Effector memory CD8-positive, alpha-beta T cell (primary cell): ENCODE data around the gene ZAR1L.

ENCODE experiments used
- ATAC-seq: fragments of 150-1000 bp; cut with Tn5 transposase; replicated peaks from 2 replicates; pipeline ENCODE4 v1.10.0; 2021; ENCODE audit warnings: mild to moderate bottlenecking, moderate library complexity
- DNase-seq, 3 experiments: peaks; one replicate each; pipeline ENCODE4 v3.0.0; 2021
- H3K27ac Mint-ChIP-seq, 2 donors: one replicate each; pipeline ENCODE4 v1.8.0; 2022; ENCODE audit warnings: mild to moderate bottlenecking in 2 of 2, mixed read lengths in 2 of 2, moderate library complexity in 2 of 2
- H3K27me3 Mint-ChIP-seq, 2 donors: one replicate each; pipeline ENCODE4 v1.8.0; 2022; ENCODE audit warnings: mixed read lengths in 2 of 2
- H3K36me3 Mint-ChIP-seq: one replicate; pipeline ENCODE4 v1.8.0; 2022; ENCODE audit warnings: mild to moderate bottlenecking, moderate library complexity, mixed read lengths; ENCODE audit not compliant: insufficient read depth
- H3K4me1 Mint-ChIP-seq, 2 donors: one replicate each; pipeline ENCODE4 v1.8.0; 2022; ENCODE audit warnings: low read depth in 2 of 2, mixed read lengths in 2 of 2
- H3K4me3 Mint-ChIP-seq, 2 donors: one replicate each; pipeline ENCODE4 v1.8.0; 2022; ENCODE audit warnings: mild to moderate bottlenecking in 2 of 2, mixed read lengths in 2 of 2, moderate library complexity in 2 of 2
- H3K9me3 Mint-ChIP-seq, 2 donors: one replicate each; pipeline ENCODE4 v1.8.0; 2022; ENCODE audit warnings: mixed read lengths in 2 of 2

ZAR1L gene

DNA sequence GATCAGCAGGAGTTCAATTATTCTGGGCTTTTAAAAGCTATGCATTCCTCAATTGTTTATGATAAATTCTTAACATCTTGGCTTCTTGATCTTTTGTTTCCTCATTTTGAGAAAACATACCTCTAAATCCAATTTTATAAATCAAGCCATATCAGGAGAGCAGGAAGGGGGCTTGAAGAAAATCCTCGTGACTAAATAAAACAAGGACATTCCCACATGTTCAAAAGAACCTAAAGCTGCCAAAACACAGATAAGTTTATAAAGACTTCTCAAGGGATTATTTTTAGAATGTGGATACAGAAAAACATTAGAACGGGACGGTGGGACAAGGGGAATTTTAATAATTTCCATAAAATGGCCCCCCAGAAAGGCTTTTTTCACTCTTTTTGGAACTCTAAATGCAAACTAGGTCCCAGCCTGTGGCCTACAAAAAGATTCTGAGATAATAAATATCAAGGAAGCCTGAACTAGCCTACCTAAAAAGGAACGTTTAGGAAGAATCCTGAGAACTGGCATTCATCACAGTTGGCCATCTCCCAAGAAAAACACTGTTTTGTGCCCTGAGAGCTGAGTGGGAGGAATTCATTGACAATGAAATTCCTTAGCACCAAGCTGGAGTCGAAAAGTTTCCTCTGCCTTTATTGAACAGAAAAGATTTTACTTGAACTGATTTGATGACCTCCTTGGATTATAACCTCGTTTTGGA, 30.1 kb downstream of the ZAR1L start:
- H3K4me1 Mint-ChIP-seq, result no peaks in the 10 kb centered on the region
- H3K27me3 Mint-ChIP-seq, result peaks cover 0 to 6% of the 10 kb centered on the region in 2 donors
- no peak overlapping the region for H3K27ac Mint-ChIP-seq
- H3K36me3 Mint-ChIP-seq, result peaks cover 4% of the 10 kb centered on the region
- no peak overlapping the region for H3K4me3 Mint-ChIP-seq
- no peak for DNase-seq
- ATAC-seq, result no peak
- no peaks in the 10 kb centered on the region for H3K9me3 Mint-ChIP-seq

DNA sequence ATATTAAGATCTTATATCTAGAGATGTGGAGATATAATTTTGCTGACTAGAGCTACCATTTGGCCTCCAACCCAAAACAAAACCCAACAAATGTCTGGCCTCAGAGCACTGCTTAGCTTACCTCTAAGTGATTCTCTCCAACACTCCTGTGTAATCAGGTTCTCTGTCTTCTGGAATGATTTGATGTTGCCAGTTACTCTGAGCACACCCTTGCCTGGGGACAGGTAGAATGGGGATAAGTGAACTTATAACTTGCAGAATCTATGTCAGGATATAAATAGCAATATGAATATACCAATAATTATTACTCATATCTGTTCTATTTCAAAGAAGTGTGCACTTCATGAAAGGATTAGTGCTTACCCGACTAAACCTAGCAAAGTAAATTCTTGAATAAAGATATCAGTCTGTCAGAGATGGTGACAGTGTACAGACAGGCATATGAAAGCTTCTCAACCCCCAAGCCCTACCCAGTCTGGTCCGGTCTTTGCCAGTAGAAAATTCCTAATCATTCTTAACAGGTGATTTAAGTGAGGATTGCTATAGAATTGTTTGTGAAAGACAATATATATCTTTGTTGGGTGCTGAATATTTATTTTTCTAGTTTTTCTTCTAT, 33.0 kb downstream of the ZAR1L start:
- no peak for ATAC-seq
- H3K27ac Mint-ChIP-seq, result no peak overlapping the region
- no peak for DNase-seq
- H3K4me1 Mint-ChIP-seq, result no peaks in the 10 kb centered on the region
- H3K9me3 Mint-ChIP-seq, result no peaks in the 10 kb centered on the region
- H3K27me3 Mint-ChIP-seq, result peaks cover 0 to 6% of the 10 kb centered on the region in 2 donors
- peaks cover 9% of the 10 kb centered on the region for H3K36me3 Mint-ChIP-seq
- no peak overlapping the region for H3K4me3 Mint-ChIP-seq

DNA sequence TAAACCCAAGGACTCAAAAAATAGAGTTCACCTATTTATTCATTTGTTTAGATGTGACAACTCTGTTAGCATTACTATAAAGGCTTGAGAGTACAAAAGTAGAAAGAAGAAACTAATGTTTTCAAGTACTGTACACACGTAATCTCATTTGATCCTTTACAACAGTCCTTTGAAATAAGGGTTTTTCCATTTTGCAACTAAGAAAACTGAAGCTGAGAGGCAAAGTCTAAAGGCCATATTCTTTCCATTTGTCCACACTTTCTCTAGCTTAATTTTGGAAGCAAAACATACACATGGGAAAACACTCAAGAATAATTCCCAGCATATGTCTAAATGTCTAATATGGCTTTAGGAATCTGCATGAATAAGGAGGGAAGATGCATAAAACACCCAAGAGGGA, 34.1 kb downstream of the ZAR1L start:
- Mint-ChIP-seq H3K4me3 (no peak overlapping the region), H3K27me3 (peaks cover 0 to 6% of the 10 kb centered on the region in 2 donors), H3K36me3 (peaks cover 6% of the 10 kb centered on the region), H3K9me3 (no peaks in the 10 kb centered on the region), H3K27ac (no peak overlapping the region), H3K4me1 (no peaks in the 10 kb centered on the region)
- DNase-seq (no peak), ATAC-seq (no peak)

- Mint-ChIP-seq H3K9me3 (no peaks in the 10 kb centered on the region), H3K4me3 (no peak overlapping the region), H3K36me3 (peaks cover 12% of the 10 kb centered on the region), H3K27ac (no peak overlapping the region), H3K4me1 (no peaks in the 10 kb centered on the region), H3K27me3 (peaks cover 0 to 6% of the 10 kb centered on the region in 2 donors)
- no peak for DNase-seq
- no peak for ATAC-seq
Observed at GRCh38 chr13:32278426-32278825, 36.7 kb downstream of the ZAR1L start.

- Mint-ChIP-seq H3K27me3 (peaks cover 0 to 1% of the 10 kb centered on the region in 2 donors), H3K9me3 (no peaks in the 10 kb centered on the region), H3K36me3 (peaks cover 14% of the 10 kb centered on the region), H3K4me3 (no peak overlapping the region), H3K4me1 (no peaks in the 10 kb centered on the region), H3K27ac (no peak overlapping the region)
- ATAC-seq (no peak), DNase-seq (no peak)
Observed at GRCh38 chr13:32277839-32278238, 37.3 kb downstream of the ZAR1L start.

- Mint-ChIP-seq H3K9me3 (no peaks in the 10 kb centered on the region), H3K4me1 (no peaks in the 10 kb centered on the region), H3K27ac (no peak overlapping the region), H3K36me3 (peaks cover 14% of the 10 kb centered on the region), H3K27me3 (peaks cover 0 to 6% of the 10 kb centered on the region in 2 donors), H3K4me3 (no peak overlapping the region)
- no peak for DNase-seq
- ATAC-seq, result no peak
Observed at GRCh38 chr13:32272021-32272683, 43.0 kb downstream of the ZAR1L start.

DNA sequence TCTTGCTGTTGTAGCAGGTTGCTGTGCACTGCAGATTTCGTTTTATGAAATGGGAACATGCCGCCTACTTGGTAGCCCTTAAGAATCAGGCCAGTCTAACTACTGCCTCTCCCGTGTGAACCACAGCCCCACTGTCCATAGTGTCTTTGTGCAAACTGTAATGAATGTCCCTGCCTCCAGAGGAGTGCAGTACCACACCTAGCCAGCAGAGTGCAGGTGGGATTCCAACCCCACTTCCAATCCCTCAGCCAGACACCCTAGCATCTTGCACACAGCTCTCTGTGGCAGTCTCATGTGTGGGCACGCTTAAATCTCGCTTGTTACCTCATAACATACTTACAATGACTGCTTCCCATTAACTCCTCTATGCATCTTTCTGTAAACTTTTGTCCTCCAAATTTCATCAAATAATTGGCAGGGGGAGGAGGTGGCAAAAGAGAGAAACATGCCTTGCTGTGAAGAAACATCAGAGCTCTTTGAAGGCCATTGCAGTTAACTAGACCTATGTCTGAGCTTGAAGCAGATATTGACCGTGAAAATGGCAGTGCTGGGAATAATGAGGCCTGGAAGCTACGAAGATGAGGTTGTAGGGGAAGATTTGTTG, 47.2 kb downstream of the ZAR1L start:
- DNase-seq, result peak; percentile 26 to 28 (median 28)

DNA sequence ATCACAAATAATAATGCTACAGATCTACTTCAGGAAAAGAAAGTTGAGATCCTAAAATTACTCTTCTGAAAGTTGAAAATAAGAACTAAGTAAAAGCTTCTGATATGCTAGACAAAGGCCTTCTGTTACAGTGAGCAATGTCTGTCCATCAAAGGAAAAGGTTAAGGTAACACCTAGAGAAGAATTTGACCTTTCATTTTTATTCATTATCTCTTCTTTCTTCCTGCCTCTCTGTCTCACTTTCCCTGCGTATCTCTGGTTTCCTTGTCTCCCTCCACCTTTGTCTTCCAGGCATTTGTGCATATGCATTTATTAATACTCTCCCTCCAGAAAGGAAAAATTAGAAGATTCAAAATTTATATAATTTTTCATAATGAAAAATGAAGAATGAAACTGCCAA, 49.0 kb downstream of the ZAR1L start:
- no peak overlapping the region for H3K4me3 Mint-ChIP-seq
- DNase-seq, result no peak
- H3K27ac Mint-ChIP-seq, result no peak overlapping the region
- H3K27me3 Mint-ChIP-seq, result no peaks in the 10 kb centered on the region
- H3K4me1 Mint-ChIP-seq, result no peaks in the 10 kb centered on the region
- no peak for ATAC-seq
- H3K36me3 Mint-ChIP-seq, result peaks cover 19% of the 10 kb centered on the region
- H3K9me3 Mint-ChIP-seq, result no peaks in the 10 kb centered on the region

More for the DNA sequence above, 47.2 kb downstream of the ZAR1L start:
- Mint-ChIP-seq H3K4me1 (no peaks in the 10 kb centered on the region), H3K4me3 (no peak overlapping the region), H3K36me3 (peaks cover 11% of the 10 kb centered on the region), H3K27ac (peak overlapping the region in 1 of 2 donors; percentile 13), H3K27me3 (peaks cover 0 to 6% of the 10 kb centered on the region in 2 donors), H3K9me3 (no peaks in the 10 kb centered on the region)
- ATAC-seq, result peak; percentile 78

GRCh38 chr13:32265726-32266125, 49.4 kb downstream of the ZAR1L start:
- DNase-seq (no peak), ATAC-seq (no peak)
- H3K27ac Mint-ChIP-seq, result no peak overlapping the region

GRCh38 chr13:32264407-32264806, 50.8 kb downstream of the ZAR1L start:
- Mint-ChIP-seq H3K9me3 (no peaks in the 10 kb centered on the region), H3K4me1 (no peaks in the 10 kb centered on the region), H3K27me3 (no peaks in the 10 kb centered on the region), H3K36me3 (peaks cover 19% of the 10 kb centered on the region), H3K4me3 (no peak overlapping the region), H3K27ac (no peak overlapping the region)
- DNase-seq, result no peak
- ATAC-seq, result no peak

More at GRCh38 chr13:32265726-32266125, 49.4 kb downstream of the ZAR1L start:
- H3K4me3 Mint-ChIP-seq, result no peak overlapping the region
- no peaks in the 10 kb centered on the region for H3K9me3 Mint-ChIP-seq
- no peaks in the 10 kb centered on the region for H3K4me1 Mint-ChIP-seq
- peaks cover 19% of the 10 kb centered on the region for H3K36me3 Mint-ChIP-seq
- H3K27me3 Mint-ChIP-seq, result no peaks in the 10 kb centered on the region

DNA sequence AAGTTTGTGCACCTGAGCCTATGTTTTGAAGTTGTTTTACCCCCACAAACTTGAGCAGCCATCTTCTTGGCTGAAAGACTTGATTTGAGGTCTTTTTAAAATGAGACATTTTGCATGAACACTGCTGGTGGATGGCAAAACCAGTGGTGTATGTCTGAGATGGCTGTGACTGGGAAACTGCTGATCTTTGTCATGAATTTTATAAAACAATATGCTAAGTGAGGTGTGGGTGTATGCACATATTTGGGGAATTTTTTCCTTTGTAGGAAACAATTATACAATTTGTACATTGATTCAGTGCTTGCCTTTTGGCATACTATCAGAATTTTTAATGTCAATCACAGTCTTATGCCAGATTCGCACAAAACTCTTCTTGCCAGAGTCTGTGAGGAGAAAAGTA, 52.5 kb downstream of the ZAR1L start:
- H3K4me1 Mint-ChIP-seq, result no peaks in the 10 kb centered on the region
- no peak overlapping the region for H3K4me3 Mint-ChIP-seq
- peaks cover 17% of the 10 kb centered on the region for H3K36me3 Mint-ChIP-seq
- peaks cover 0 to 4% of the 10 kb centered on the region in 2 donors for H3K27me3 Mint-ChIP-seq
- H3K9me3 Mint-ChIP-seq, result no peaks in the 10 kb centered on the region
- ATAC-seq (no peak), DNase-seq (no peak)
- no peak overlapping the region for H3K27ac Mint-ChIP-seq

GRCh38 chr13:32262165-32262564, 53.0 kb downstream of the ZAR1L start:
- no peaks in the 10 kb centered on the region for H3K4me1 Mint-ChIP-seq
- DNase-seq, result no peak

DNA sequence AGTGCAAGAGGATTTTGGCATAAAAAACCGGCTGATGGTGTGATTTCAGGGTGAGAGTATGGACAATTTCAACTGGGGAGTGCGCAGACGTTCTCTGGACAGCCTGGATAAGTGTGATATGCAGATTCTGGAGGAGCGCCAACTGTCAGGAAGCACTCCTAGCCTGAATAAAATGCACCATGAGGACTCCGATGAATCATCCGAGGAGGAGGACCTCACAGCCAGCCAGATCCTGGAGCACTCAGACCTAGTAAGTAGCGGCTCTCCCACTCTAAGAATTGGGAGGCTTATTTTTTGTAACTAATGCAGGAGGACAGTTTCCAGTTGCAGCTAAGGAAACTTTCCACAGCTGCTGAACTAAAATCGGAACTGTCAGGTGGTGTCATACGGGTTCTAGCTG, 53.6 kb downstream of the ZAR1L start:
- no peak for ATAC-seq
- H3K27ac Mint-ChIP-seq, result no peak overlapping the region
- peaks cover 14% of the 10 kb centered on the region for H3K36me3 Mint-ChIP-seq
- H3K9me3 Mint-ChIP-seq, result no peaks in the 10 kb centered on the region
- H3K4me1 Mint-ChIP-seq, result no peaks in the 10 kb centered on the region
- no peak overlapping the region for H3K4me3 Mint-ChIP-seq
- H3K27me3 Mint-ChIP-seq, result peaks cover 0 to 6% of the 10 kb centered on the region in 2 donors
- no peak for DNase-seq

More at GRCh38 chr13:32262165-32262564, 53.0 kb downstream of the ZAR1L start:
- Mint-ChIP-seq H3K36me3 (peaks cover 14% of the 10 kb centered on the region), H3K4me3 (no peak overlapping the region), H3K27me3 (peaks cover 0 to 6% of the 10 kb centered on the region in 2 donors), H3K27ac (no peak overlapping the region), H3K9me3 (no peaks in the 10 kb centered on the region)
- ATAC-seq, result no peak
